ENCODE measurements around the gene CPM. TPM values are rescaled to one million over a fixed set of nuclear protein-coding genes. Genes with fewer than 3 reads are reported as not detected.

The CPM gene
- total and polyA plus RNA-seq, 10 of the 15 experiments (the other 5 are each of a cell fraction or from before 2014, with no cell fraction given), result 0.06 to 1.7 (median 0.41) TPM

DNA sequence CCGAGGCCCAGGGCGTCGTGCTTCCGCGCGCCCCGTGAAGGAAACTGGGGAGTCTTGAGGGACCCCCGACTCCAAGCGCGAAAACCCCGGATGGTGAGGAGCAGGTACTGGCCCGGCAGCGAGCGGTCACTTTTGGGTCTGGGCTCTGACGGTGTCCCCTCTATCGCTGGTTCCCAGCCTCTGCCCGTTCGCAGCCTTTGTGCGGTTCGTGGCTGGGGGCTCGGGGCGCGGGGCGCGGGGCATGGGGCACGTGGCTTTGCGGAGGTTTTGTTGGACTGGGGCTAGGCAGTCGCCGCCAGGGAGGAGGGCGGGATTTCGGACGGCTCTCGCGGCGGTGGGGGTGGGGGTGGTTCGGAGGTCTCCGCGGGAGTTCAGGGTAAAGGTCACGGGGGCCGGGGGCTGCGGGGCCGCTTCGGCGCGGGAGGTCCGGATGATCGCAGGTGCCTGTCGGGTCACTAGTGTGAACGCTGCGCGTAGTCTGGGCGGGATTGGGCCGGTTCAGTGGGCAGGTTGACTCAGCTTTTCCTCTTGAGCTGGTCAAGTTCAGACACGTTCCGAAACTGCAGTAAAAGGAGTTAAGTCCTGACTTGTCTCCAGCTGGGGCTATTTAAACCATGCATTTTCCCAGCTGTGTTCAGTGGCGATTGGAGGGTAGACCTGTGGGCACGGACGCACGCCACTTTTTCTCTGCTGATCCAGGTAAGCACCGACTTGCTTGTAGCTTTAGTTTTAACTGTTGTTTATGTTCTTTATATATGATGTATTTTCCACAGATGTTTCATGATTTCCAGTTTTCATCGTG, 124.4 kb downstream of the CPM start (continued):
- TF ChIP-seq, protein P1, sequence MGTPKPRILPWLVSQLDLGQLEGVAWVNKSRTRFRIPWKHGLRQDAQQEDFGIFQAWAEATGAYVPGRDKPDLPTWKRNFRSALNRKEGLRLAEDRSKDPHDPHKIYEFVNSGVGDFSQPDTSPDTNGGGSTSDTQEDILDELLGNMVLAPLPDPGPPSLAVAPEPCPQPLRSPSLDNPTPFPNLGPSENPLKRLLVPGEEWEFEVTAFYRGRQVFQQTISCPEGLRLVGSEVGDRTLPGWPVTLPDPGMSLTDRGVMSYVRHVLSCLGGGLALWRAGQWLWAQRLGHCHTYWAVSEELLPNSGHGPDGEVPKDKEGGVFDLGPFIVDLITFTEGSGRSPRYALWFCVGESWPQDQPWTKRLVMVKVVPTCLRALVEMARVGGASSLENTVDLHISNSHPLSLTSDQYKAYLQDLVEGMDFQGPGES (IDR thresholded peaks at IDR 0.05), result no peak
- TF ChIP-seq, protein P2, sequence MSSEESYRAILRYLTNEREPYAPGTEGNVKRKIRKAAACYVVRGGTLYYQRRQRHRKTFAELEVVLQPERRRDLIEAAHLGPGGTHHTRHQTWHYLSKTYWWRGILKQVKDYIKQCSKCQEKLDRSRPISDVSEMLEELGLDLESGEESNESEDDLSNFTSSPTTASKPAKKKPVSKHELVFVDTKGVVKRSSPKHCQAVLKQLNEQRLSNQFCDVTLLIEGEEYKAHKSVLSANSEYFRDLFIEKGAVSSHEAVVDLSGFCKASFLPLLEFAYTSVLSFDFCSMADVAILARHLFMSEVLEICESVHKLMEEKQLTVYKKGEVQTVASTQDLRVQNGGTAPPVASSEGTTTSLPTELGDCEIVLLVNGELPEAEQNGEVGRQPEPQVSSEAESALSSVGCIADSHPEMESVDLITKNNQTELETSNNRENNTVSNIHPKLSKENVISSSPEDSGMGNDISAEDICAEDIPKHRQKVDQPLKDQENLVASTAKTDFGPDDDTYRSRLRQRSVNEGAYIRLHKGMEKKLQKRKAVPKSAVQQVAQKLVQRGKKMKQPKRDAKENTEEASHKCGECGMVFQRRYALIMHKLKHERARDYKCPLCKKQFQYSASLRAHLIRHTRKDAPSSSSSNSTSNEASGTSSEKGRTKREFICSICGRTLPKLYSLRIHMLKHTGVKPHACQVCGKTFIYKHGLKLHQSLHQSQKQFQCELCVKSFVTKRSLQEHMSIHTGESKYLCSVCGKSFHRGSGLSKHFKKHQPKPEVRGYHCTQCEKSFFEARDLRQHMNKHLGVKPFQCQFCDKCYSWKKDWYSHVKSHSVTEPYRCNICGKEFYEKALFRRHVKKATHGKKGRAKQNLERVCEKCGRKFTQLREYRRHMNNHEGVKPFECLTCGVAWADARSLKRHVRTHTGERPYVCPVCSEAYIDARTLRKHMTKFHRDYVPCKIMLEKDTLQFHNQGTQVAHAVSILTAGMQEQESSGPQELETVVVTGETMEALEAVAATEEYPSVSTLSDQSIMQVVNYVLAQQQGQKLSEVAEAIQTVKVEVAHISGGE (CRISPR knock-in tag; IDR thresholded peaks at IDR 0.05), result no peak
- TF ChIP-seq SUPT20H (IDR thresholded peaks at IDR 0.05; ENCODE audit: borderline replicate concordance, control insufficient read depth, low read depth, low read length) (no peak), RAD21 (IDR thresholded peaks at IDR 0.05; ENCODE audit: insufficient read depth, low read depth, low read length) (no peak), RBBP5 (conservative IDR thresholded peaks at IDR 0.05) (no peak), STAT1 (conservative IDR thresholded peaks at IDR 0.05) (no peak), MYC (IDR thresholded peaks at IDR 0.05; ENCODE audit: insufficient read depth, insufficient read length, insufficient replicate concordance, low read length, severe bottlenecking) (no peak), NR2F1 (conservative IDR thresholded peaks at IDR 0.05) (peak; percentile 93), MEF2B (IDR thresholded peaks at IDR 0.05; ENCODE audit: partially characterized antibody, poor library complexity, severe bottlenecking) (peak; percentile 11), NFXL1 (IDR thresholded peaks at IDR 0.05; ENCODE audit: borderline replicate concordance) (no peak), ZNF207 (IDR thresholded peaks at IDR 0.05; ENCODE audit: borderline replicate concordance) (peak; percentile 53)
- TF ChIP-seq, protein P3, sequence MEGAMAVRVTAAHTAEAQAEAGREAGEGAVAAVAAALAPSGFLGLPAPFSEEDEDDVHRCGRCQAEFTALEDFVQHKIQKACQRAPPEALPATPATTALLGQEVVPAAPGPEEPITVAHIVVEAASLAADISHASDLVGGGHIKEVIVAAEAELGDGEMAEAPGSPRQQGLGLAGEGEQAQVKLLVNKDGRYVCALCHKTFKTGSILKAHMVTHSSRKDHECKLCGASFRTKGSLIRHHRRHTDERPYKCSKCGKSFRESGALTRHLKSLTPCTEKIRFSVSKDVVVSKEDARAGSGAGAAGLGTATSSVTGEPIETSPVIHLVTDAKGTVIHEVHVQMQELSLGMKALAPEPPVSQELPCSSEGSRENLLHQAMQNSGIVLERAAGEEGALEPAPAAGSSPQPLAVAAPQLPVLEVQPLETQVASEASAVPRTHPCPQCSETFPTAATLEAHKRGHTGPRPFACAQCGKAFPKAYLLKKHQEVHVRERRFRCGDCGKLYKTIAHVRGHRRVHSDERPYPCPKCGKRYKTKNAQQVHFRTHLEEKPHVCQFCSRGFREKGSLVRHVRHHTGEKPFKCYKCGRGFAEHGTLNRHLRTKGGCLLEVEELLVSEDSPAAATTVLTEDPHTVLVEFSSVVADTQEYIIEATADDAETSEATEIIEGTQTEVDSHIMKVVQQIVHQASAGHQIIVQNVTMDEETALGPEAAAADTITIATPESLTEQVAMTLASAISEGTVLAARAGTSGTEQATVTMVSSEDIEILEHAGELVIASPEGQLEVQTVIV (IDR thresholded peaks at IDR 0.05; ENCODE audit: borderline replicate concordance, partially characterized antibody), result no peak
- TF ChIP-seq, protein P4, sequence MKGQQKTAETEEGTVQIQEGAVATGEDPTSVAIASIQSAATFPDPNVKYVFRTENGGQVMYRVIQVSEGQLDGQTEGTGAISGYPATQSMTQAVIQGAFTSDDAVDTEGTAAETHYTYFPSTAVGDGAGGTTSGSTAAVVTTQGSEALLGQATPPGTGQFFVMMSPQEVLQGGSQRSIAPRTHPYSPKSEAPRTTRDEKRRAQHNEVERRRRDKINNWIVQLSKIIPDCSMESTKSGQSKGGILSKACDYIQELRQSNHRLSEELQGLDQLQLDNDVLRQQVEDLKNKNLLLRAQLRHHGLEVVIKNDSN (IDR thresholded peaks at IDR 0.05; ENCODE audit: borderline replicate concordance, extremely low read length, insufficient read depth, low read depth, low read length), result no peak
- TF ChIP-seq, protein P5, sequence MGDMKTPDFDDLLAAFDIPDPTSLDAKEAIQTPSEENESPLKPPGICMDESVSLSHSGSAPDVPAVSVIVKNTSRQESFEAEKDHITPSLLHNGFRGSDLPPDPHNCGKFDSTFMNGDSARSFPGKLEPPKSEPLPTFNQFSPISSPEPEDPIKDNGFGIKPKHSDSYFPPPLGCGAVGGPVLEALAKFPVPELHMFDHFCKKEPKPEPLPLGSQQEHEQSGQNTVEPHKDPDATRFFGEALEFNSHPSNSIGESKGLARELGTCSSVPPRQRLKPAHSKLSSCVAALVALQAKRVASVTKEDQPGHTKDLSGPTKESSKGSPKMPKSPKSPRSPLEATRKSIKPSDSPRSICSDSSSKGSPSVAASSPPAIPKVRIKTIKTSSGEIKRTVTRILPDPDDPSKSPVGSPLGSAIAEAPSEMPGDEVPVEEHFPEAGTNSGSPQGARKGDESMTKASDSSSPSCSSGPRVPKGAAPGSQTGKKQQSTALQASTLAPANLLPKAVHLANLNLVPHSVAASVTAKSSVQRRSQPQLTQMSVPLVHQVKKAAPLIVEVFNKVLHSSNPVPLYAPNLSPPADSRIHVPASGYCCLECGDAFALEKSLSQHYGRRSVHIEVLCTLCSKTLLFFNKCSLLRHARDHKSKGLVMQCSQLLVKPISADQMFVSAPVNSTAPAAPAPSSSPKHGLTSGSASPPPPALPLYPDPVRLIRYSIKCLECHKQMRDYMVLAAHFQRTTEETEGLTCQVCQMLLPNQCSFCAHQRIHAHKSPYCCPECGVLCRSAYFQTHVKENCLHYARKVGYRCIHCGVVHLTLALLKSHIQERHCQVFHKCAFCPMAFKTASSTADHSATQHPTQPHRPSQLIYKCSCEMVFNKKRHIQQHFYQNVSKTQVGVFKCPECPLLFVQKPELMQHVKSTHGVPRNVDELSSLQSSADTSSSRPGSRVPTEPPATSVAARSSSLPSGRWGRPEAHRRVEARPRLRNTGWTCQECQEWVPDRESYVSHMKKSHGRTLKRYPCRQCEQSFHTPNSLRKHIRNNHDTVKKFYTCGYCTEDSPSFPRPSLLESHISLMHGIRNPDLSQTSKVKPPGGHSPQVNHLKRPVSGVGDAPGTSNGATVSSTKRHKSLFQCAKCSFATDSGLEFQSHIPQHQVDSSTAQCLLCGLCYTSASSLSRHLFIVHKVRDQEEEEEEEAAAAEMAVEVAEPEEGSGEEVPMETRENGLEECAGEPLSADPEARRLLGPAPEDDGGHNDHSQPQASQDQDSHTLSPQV (IDR thresholded peaks at IDR 0.05), result no peak

Measured in GM12878 (cell line).